Measurements from ENCODE around the gene LTBP1.
"Not testable (repeated sequence)": the region's sequence is repeated elsewhere in the genome, so short reads cannot be mapped to it uniquely, and the experiment has no call there.

Gene LTBP1
- 0 to 0.27 (median 0.21) reads per million in 3 experiments for total RNA-seq

GRCh38 chr2:32946314-32947075 is at the start of gene LTBP1:
Gene LTBP1 (plus strand): TSS chr2:32946953. CDS start chr2:32947325, 372 bp downstream.
- peak; percentile 35 for DNase-seq

- DNase-seq, result no peak
Observed at GRCh38 chr2:32900246-32900973, 46.3 kb upstream of the LTBP1 start.

GRCh38 chr2:32901313-32901712 is 45.4 kb upstream of the LTBP1 start:
- DNase-seq, result no peak

- DNase-seq, result no peak
Observed at GRCh38 chr2:32902174-32902573, 44.6 kb upstream of the LTBP1 start.

GRCh38 chr2:32902986-32903385 is 43.8 kb upstream of the LTBP1 start:
- no peak for DNase-seq

GRCh38 chr2:32904074-32904473 is 42.7 kb upstream of the LTBP1 start:
- no peak for DNase-seq

GRCh38 chr2:32904751-32905150 is 42.0 kb upstream of the LTBP1 start:
- no peak for DNase-seq

GRCh38 chr2:32905270-32905669 is 41.5 kb upstream of the LTBP1 start:
- no peak for DNase-seq

- DNase-seq, result no peak
Observed at GRCh38 chr2:32910883-32911598, 35.7 kb upstream of the LTBP1 start.

GRCh38 chr2:32915694-32916093 is 31.1 kb upstream of the LTBP1 start:
- DNase-seq, result no peak

- no peak for DNase-seq
Observed at GRCh38 chr2:32918774-32919173, 28.0 kb upstream of the LTBP1 start.

- DNase-seq, result not testable (repeated sequence)
Observed at GRCh38 chr2:32919901-32920300, 26.9 kb upstream of the LTBP1 start.

- DNase-seq, result not testable (repeated sequence)
Observed at GRCh38 chr2:32921486-32921885, 25.3 kb upstream of the LTBP1 start.

GRCh38 chr2:32922501-32922900 is 24.3 kb upstream of the LTBP1 start:
- DNase-seq, result no peak

GRCh38 chr2:32923109-32923508 is 23.6 kb upstream of the LTBP1 start:
- no peak for DNase-seq

- no peak for DNase-seq
Observed at GRCh38 chr2:32925283-32925815, 21.4 kb upstream of the LTBP1 start.

- no peak for DNase-seq
Observed at GRCh38 chr2:32925976-32926707, 20.6 kb upstream of the LTBP1 start.

GRCh38 chr2:32926708-32927084 is 20.1 kb upstream of the LTBP1 start:
- no peak for DNase-seq

GRCh38 chr2:32930436-32930835 is 16.3 kb upstream of the LTBP1 start:
- no peak for DNase-seq

GRCh38 chr2:32931519-32931918 is 15.2 kb upstream of the LTBP1 start:
- DNase-seq, result no peak

- DNase-seq, result no peak
Observed at GRCh38 chr2:32931945-32932709, 14.6 kb upstream of the LTBP1 start.

All from central memory CD4-positive, alpha-beta T cell (primary cell).